Small intestine (tissue), 7 donors: ENCODE data around the gene DUSP1. TPM values are rescaled to one million over a fixed set of nuclear protein-coding genes. Genes with fewer than 3 reads are reported as not detected.

Experiments
- DNase-seq, 2 donors: peaks; one replicate each; pipeline versions ENCODE4 v3.0.0 to v3.0.0-alpha.2; 2013
- FAIRE-seq: peaks from 2 replicates; lab custom pipeline; 2012; peaks lifted over from hg19 to GRCh38; lab: Jason Lieb, UNC
- H3K27ac ChIP-seq, 3 donors: one replicate each; pipeline ENCODE4 v1.5.1; 2013; ENCODE audit warnings: low read length in 2 of 3, mild to moderate bottlenecking in 2 of 3, control low read depth in 1 of 3, inconsistent platforms in 1 of 3, low read depth in 1 of 3, moderate library complexity in 1 of 3
- H3K27me3 ChIP-seq, 3 donors: one replicate each; pipeline ENCODE4 v1.6.1; 2013; ENCODE audit warnings: low read length in 3 of 3, inconsistent platforms in 1 of 3; ENCODE audit not compliant: control insufficient read depth in 3 of 3, insufficient read depth in 3 of 3
- H3K36me3 ChIP-seq, 3 donors: one replicate each; pipeline ENCODE4 v1.6.1; 2013; ENCODE audit warnings: low read length in 3 of 3, inconsistent platforms in 1 of 3, low read depth in 1 of 3, mild to moderate bottlenecking in 1 of 3, moderate library complexity in 1 of 3; ENCODE audit not compliant: control insufficient read depth in 3 of 3, insufficient read depth in 2 of 3
- H3K4me1 ChIP-seq, 3 donors: one replicate each; pipeline ENCODE4 v1.6.1; 2013; ENCODE audit warnings: low read length in 2 of 3, inconsistent platforms in 1 of 3, low read depth in 1 of 3, mild to moderate bottlenecking in 1 of 3, moderate library complexity in 1 of 3; ENCODE audit not compliant: control insufficient read depth in 3 of 3, insufficient read depth in 2 of 3
- H3K4me3 ChIP-seq, 3 donors: one replicate each; pipeline ENCODE4 v1.5.1; 2013; ENCODE audit warnings: low read length in 3 of 3, control low read depth in 1 of 3, inconsistent platforms in 1 of 3, low read depth in 1 of 3, mild to moderate bottlenecking in 1 of 3, moderate library complexity in 1 of 3
- H3K9me3 ChIP-seq, 2 donors: one replicate each; pipeline ENCODE4 v1.6.1; 2013; ENCODE audit warnings: low read depth in 1 of 2, low read length in 1 of 2; ENCODE audit not compliant: control insufficient read depth in 2 of 2, insufficient read depth in 1 of 2
- WGBS, 3 donors: extraction: QIAGEN DNeasy Blood & Tissue Kit; methylation state at CpG; one replicate each; pipeline ENCODE4 v1.1.7; 2013; 5-methylcytosine and 5-hydroxymethylcytosine counted together
- polyA plus RNA-seq, 4 donors: library from polyadenylated mRNA; stranded (reverse) in 3 of 4; unstranded in 1 of 4; fragments of 200-250 nt in 3 of 4; fragments of 120-200 nt in 1 of 4; gene quantifications; one replicate each; pipeline versions ENCODE4 v1.2.1 to v1.2.3, GENCODE V29; 2013
- donor health status: healthy with polysubstance abuse.
- donor health status: control.
- donor health status: control.
- donor health status: Bipolar disorder and iron deficiency.
- donor health status: healthy.

DUSP1 gene
- polyA plus RNA-seq, 4 donors: 64.4 to 216 (median 109) TPM

DNA sequence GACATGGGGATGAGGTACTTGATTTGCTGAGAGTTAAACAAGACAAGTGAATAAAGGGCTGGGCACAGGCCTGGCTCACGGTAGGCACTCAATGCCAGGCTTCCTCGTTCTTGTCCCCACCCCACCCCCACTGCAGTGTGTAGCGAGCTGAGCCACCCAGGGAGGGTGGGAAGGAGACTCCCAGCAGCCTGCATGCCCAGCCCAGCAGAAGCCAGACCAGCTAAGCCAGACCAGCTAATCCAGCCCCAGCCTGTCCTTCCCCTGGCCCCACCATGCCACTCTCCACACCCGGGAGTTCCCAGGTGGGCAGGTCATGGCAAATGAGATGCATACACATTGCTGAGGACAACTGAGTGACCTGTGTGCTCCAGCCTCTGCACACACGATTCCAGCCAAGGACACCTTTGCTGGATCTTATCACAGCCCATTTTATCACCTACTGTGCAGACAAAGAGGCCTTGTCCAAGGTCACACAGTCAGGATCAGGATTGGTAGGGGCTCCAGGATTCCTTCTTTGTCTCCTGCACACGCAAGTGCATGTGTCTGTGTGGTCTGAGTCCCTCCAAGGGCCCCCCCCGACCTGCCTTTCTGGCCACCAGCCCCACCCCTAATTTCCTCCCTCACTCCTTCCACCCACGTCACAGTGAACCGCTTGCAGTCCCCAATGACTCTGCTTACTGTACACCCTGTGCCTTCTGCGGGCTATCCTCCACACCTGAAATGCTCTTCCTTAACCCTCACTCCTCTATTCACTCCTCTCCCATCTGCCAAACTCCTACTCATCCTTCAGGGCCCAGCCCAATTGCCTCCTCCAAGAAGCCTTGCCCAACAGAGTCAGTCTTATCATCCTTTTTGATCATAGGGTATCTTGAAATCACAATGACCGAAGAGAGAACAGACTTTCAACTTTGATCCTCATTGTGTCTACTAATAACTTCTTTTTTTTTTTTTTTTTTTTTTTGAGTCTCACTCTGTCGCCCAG lies 26.6 kb downstream of the DUSP1 start:
- no peaks in the 10 kb centered on the region for H3K36me3 ChIP-seq
- H3K9me3 ChIP-seq: peaks cover 0 to 19% of the 10 kb centered on the region in 2 donors
- peak in 1 of 2 donors; percentile 27 for DNase-seq
- no peak for FAIRE-seq
- peaks cover 0 to 12% (median 0%) of the 10 kb centered on the region in 3 donors for H3K4me1 ChIP-seq
- peaks cover 0 to 13% (median 0%) of the 10 kb centered on the region in 3 donors for H3K27me3 ChIP-seq
- H3K4me3 ChIP-seq: no peak overlapping the region
- WGBS, 3 donors: 40 to 62% (median 53%) methylated on average over 12 of the region's 12 CpGs
- H3K27ac ChIP-seq: no peak overlapping the region

DNA sequence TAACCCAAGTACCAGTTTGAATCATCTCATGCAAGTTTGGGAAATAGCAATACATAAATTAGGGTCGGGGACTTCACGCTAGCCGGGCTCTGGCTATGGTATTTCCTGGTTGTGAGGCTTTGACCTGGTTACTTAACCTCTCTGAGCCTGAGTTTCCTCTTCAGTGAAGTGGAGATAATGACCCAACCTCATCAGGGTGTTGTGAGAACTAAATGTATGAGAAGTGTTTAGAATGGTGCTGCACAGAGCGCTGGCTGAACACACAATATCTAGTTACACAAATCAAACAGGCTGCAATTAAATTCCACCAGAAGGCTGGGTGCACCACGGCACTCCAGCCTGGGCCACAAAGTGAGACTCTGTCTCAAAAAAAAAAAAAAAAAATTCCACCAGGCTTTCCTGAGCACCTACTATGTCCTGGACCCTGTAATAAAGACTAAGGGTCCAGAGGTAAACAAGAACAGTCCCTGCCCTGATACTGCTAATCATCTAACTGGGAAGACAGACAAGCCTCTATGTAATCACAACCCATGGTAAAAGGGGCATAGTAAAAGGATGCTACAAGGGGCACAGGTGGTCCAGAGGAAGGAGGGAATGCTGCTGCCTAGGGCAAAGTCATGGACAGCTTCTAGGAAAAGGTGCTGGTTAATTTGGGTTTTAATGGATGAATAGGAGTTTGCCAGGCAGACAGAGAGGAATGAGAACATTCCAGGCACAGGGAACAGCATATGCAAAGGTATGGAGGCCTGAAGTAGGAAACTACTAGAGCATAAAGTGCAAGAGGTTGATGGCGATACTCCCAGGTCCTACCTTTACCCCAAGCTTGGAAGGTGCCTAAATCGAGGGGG lies 27.7 kb downstream of the DUSP1 start:
- peaks cover 0 to 7% (median 0%) of the 10 kb centered on the region in 3 donors for H3K4me1 ChIP-seq
- H3K27ac ChIP-seq: no peak overlapping the region
- DNase-seq: no peak
- peaks cover 0 to 14% of the 10 kb centered on the region in 2 donors for H3K9me3 ChIP-seq
- H3K4me3 ChIP-seq: no peak overlapping the region
- 86 to 89% (median 87%) methylated on average over 7 of the region's 7 CpGs for WGBS, 3 donors
- H3K27me3 ChIP-seq: peaks cover 0 to 5% (median 0%) of the 10 kb centered on the region in 3 donors
- no peak for FAIRE-seq
- no peaks in the 10 kb centered on the region for H3K36me3 ChIP-seq

DNA sequence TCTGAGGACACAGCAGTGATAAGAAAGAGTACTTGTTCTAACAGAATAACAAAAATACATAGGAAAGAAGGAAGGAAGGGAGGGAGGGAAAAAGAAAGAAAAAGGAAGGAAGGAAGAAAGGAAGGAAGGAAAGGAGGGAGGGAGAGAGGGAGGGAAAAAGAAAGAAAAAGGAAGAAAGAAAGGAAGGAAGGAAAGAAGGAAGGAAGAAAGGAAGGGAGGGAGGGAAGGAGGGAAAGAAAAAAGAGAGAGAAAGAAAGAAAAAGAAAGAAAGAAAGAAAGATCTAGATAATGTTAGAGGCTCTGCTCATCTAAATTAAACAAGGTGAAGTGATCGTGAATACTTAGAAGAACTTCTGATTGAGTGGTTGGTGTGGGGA lies 29.8 kb downstream of the DUSP1 start:
- H3K36me3 ChIP-seq: no peaks in the 10 kb centered on the region
- WGBS, 3 donors: 79 to 89% (median 86%) methylated on average over 1 of the region's 1 CpG
- H3K9me3 ChIP-seq: no peaks in the 10 kb centered on the region
- FAIRE-seq (no peak), DNase-seq (no peak)
- peak overlapping the region in 2 of 3 donors; percentile 47 to 69 for H3K27ac ChIP-seq
- H3K4me1 ChIP-seq: peaks cover 0 to 5% (median 0%) of the 10 kb centered on the region in 3 donors
- no peak overlapping the region for H3K4me3 ChIP-seq
- no peaks in the 10 kb centered on the region for H3K27me3 ChIP-seq

DNA sequence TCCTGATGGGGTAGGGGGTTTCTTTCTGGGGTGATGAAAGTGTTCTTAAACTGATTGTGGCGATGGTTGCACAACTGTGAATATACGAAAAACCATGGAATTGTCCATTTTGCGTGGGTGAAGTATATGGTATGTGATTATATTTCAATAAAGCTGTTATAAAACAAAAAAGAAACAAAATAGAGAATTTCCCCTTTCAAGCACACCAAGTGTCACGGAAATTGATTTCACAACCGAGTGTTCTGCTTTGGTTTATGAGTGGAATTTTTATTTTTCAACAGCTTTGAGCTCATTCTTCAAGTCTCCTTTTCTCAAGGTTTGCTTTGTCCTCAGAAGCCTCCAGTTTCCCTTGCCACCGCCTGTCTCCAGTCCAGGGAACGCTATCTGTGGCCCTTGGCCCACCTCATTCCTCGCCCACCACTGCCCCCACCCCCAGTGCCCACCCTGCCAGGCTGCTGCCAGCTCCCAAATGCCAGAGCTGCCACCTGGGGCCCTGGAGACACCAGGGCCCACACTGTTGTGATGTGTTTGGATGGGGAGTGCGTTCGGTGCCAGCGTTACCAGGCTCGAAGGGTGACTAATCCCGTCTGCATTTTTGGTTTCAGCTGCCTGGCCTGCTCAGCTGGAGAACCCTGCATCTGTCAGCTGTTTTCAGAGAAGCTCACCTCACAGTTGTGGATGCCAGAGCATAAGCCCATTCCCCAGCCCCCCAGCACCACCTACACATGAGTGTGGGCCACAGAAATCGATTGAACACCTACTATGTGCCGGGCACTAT lies 30.4 kb downstream of the DUSP1 start:
- Histone ChIP-seq H3K27me3 (no peaks in the 10 kb centered on the region), H3K4me3 (peak overlapping the region in 1 of 3 donors; percentile 2), H3K36me3 (no peaks in the 10 kb centered on the region), H3K9me3 (no peaks in the 10 kb centered on the region), H3K27ac (peak overlapping the region in 2 of 3 donors; percentile 47 to 69), H3K4me1 (peaks cover 0 to 9% (median 0%) of the 10 kb centered on the region in 3 donors)
- 66 to 77% (median 76%) methylated on average over 15 of the region's 15 CpGs for WGBS, 3 donors
- no peak for FAIRE-seq
- DNase-seq: no peak

DNA sequence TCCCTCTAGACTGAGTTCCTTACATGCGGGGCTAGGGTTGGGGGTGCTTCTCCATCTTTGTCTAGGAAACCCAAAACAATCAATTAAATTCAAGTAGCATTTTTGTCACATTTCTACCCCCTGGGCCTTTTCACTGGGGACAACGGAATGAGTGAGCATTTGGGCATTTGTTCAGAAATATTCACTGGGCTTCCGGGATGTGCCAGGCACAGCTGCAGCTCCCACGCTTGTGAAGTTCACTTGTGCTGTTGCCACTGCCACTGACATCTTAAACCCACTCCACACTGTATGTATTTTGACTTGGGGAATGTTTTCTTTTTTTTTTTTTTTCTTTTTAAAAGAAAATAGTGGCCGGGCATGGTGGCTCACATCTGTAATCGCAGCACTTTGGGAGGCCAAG lies 31.6 kb downstream of the DUSP1 start:
- FAIRE-seq: no peak
- DNase-seq: no peak
- Histone ChIP-seq H3K36me3 (no peaks in the 10 kb centered on the region), H3K27me3 (no peaks in the 10 kb centered on the region), H3K4me3 (no peak overlapping the region), H3K4me1 (peaks cover 0 to 9% (median 0%) of the 10 kb centered on the region in 3 donors), H3K9me3 (no peaks in the 10 kb centered on the region), H3K27ac (no peak overlapping the region)
- WGBS, 3 donors: 93 to 94% (median 94%) methylated on average over 6 of the region's 6 CpGs

DNA sequence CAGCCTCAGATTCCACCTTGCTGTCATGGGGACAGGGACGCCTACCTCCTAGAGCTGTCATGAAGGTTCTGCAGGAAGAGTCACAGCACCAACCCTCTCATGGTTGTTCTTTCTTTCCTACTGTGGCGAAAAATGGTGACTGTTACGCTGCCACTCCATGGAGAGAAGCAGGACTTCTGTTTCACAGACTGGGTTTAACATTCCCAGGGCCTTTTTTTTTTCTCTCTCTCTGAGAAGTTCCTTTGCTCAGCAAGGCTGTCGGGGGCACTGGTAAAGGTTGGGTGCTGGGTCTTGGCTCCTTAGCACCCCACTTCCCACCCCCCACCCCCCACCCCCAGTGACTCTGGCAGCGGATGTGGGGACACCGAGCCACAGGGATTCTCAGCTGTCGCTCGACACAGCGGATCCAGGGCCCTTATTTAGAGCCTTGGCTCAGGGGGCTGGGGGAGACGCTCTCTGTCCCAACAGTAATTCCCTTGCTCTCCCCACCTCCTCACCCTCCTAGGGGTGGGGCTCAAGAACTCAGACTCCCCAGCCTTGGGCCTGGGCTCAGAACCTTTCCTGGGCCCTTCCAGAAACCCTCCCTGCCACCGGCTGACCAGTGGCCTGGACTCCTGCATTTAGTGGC lies 34.4 kb downstream of the DUSP1 start:
- Histone ChIP-seq H3K9me3 (no peaks in the 10 kb centered on the region), H3K4me3 (no peak overlapping the region), H3K4me1 (peaks cover 0 to 25% (median 0%) of the 10 kb centered on the region in 3 donors), H3K36me3 (no peaks in the 10 kb centered on the region), H3K27ac (peak overlapping the region in 2 of 3 donors; percentile 11 to 73), H3K27me3 (no peaks in the 10 kb centered on the region)
- FAIRE-seq (no peak), DNase-seq (no peak)
- 86 to 90% (median 86%) methylated on average over 11 of the region's 11 CpGs for WGBS, 3 donors

DNA sequence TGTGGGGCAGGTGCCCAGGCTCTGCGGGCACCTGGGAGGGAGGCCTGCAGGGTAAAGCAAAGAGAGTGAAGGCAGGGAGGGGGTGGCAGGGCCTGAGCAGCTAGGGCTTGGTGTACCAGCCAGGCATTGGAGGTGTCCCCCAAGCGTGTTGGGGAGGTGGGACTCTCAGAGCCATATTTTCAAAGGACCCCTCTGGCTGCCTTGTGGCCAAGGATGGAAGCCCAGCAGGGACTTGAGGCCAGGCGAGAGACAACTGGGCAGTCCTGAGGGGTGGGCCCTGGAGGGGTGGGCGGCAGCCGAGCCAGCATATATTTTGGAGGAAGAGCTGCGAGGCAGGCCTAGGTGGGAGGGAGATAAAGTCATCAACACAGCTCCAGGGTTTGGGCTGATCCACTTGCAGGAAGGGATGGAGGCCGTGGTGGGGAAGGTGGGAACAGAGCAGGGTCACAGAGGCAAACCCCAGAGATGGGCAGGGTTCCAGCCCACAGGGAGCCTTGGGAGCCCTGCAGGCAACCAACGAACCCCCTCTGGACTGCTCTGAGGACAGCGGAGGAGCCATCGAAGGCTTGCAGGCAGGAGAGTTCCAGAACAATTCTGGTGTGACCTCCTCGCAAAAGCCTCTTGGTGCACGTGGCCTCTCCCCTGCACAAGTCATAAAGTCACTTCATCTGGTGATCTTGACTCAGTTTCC lies 35.7 kb downstream of the DUSP1 start:
- 87 to 93% (median 89%) methylated on average over 12 of the region's 12 CpGs for WGBS, 3 donors
- FAIRE-seq (no peak), DNase-seq (no peak)
- Histone ChIP-seq H3K9me3 (no peaks in the 10 kb centered on the region), H3K27me3 (no peaks in the 10 kb centered on the region), H3K27ac (peak overlapping the region in 1 of 3 donors; percentile 49), H3K36me3 (no peaks in the 10 kb centered on the region), H3K4me1 (peaks cover 0 to 25% (median 0%) of the 10 kb centered on the region in 3 donors), H3K4me3 (no peak overlapping the region)
